SK-N-SH treated with all-trans-retinoic acid at 6 μM for 48 hours (cell line): Measurements from ENCODE around the gene ANKS6.

Experiments
- ATAC-seq: fragments of 200-7000 bp; cut with Tn5 transposase; 3 replicates; pipeline ENCODE4 v1.9.1; 2020; ENCODE audit warnings: mild to moderate bottlenecking, moderate library complexity
- ARNTL ChIP-seq: fragments of 450-650 bp; formaldehyde crosslinking; IDR thresholded peaks from 2 replicates; pipeline ENCODE4 v1.5.0; 2020; ENCODE audit warnings: low read depth, mild to moderate bottlenecking, moderate library complexity, borderline replicate concordance
- BACH2 ChIP-seq: fragments of 250-450 bp; sonication (Bioruptor Pico); IDR thresholded peaks from 2 replicates; pipeline ENCODE4 v1.9.0; 2021; ENCODE audit warnings: mild to moderate bottlenecking, borderline replicate concordance
- CREB5 ChIP-seq: fragments of 250-450 bp; sonication (Bioruptor Pico); IDR thresholded peaks from 2 replicates; pipeline ENCODE4 v1.5.1; 2020; ENCODE audit warnings: low read depth, mild to moderate bottlenecking, moderate library complexity
- CSDC2 ChIP-seq: fragments of 250-450 bp; sonication (Bioruptor Pico); IDR thresholded peaks from 2 replicates; pipeline ENCODE4 v1.5.0; 2020; ENCODE audit warnings: mild to moderate bottlenecking, moderate library complexity
- CSRNP3 ChIP-seq: fragments of 250-450 bp; sonication (Bioruptor Pico); IDR thresholded peaks from 2 replicates; pipeline ENCODE4 v1.5.1; 2021; ENCODE audit warnings: mild to moderate bottlenecking, moderate library complexity
- ESRRG ChIP-seq: fragments of 250-450 bp; sonication (Bioruptor Pico); IDR thresholded peaks from 2 replicates; pipeline ENCODE4 v1.6.1; 2021; ENCODE audit warnings: mild to moderate bottlenecking
- GLIS3 ChIP-seq: fragments of 250-450 bp; sonication (Bioruptor Pico); IDR thresholded peaks from 2 replicates; pipeline ENCODE4 v1.5.0; 2020; ENCODE audit warnings: mild to moderate bottlenecking, moderate library complexity
- OSR1 ChIP-seq: fragments of 250-450 bp; sonication (Bioruptor Pico); IDR thresholded peaks from 2 replicates; pipeline ENCODE4 v1.8.0; 2022; ENCODE audit warnings: moderate library complexity, mild to moderate bottlenecking, inconsistent platforms
- PATZ1 ChIP-seq: fragments of 250-450 bp; sonication (Bioruptor Pico); IDR thresholded peaks from 2 replicates; pipeline ENCODE4 v1.8.0; 2020; ENCODE audit warnings: mild to moderate bottlenecking, moderate library complexity, borderline replicate concordance
- PPARA ChIP-seq: fragments of 250-450 bp; sonication (Bioruptor Pico); IDR thresholded peaks from 2 replicates; pipeline ENCODE4 v1.5.0; 2020; ENCODE audit warnings: mild to moderate bottlenecking, borderline replicate concordance
- RARB ChIP-seq: fragments of 250-450 bp; sonication (Bioruptor Pico); IDR thresholded peaks from 2 replicates; pipeline ENCODE4 v1.8.0; 2021; ENCODE audit warnings: mild to moderate bottlenecking, moderate library complexity
- SNAI2 ChIP-seq: fragments of 250-450 bp; sonication (Bioruptor Pico); IDR thresholded peaks from 2 replicates; pipeline ENCODE4 v1.5.0; 2020; ENCODE audit warnings: mild to moderate bottlenecking, moderate library complexity
- TOX ChIP-seq: fragments of 250-450 bp; sonication (Bioruptor Pico); IDR thresholded peaks from 2 replicates; pipeline ENCODE4 v1.8.0; 2021; ENCODE audit warnings: mild to moderate bottlenecking, moderate library complexity, borderline replicate concordance
- ZC3H10 ChIP-seq: fragments of 250-450 bp; sonication (Bioruptor Pico); IDR thresholded peaks from 2 replicates; pipeline ENCODE4 v1.5.1; 2021; ENCODE audit warnings: mild to moderate bottlenecking, moderate library complexity
- ZFP3 ChIP-seq: fragments of 250-450 bp; sonication (Bioruptor Pico); IDR thresholded peaks from 2 replicates; pipeline ENCODE4 v1.5.0; 2020; ENCODE audit warnings: mild to moderate bottlenecking, moderate library complexity
- ZFP30 ChIP-seq: fragments of 450-650 bp; formaldehyde crosslinking; IDR thresholded peaks from 2 replicates; pipeline ENCODE4 v1.5.0; 2022; ENCODE audit warnings: mild to moderate bottlenecking, moderate library complexity
- ZNF565 ChIP-seq: fragments of 450-650 bp; formaldehyde crosslinking; conservative IDR thresholded peaks from 2 replicates; pipeline ENCODE4 v1.5.0; 2020; ENCODE audit warnings: low read depth, mild to moderate bottlenecking, moderate library complexity
- ZNF70 ChIP-seq: fragments of 450-650 bp; formaldehyde crosslinking; IDR thresholded peaks from 2 replicates; pipeline ENCODE4 v1.5.0; 2020; ENCODE audit warnings: mild to moderate bottlenecking, moderate library complexity
- ZNF8 ChIP-seq: fragments of 450-650 bp; formaldehyde crosslinking; IDR thresholded peaks from 2 replicates; pipeline ENCODE4 v1.5.0; 2020; ENCODE audit warnings: mild to moderate bottlenecking, moderate library complexity
- TF ChIP-seq, protein P1 (sequence below): fragments of 250-450 bp; sonication (Bioruptor Pico); IDR thresholded peaks from 2 replicates; pipeline ENCODE4 v1.8.0; 2021; ENCODE audit warnings: low read depth, mild to moderate bottlenecking, moderate library complexity, borderline replicate concordance

The ANKS6 gene

GRCh38 chr9:98772364-98773155 is 23.8 kb downstream of the ANKS6 start:
- ATAC-seq, result no peak
- no peak for TF ChIP-seq SNAI2
- no peak for TF ChIP-seq ESRRG
- no peak for TF ChIP-seq ZFP30 (CRISPR knock-in tag)
- no peak for TF ChIP-seq ZFP3
- TF ChIP-seq OSR1 (CRISPR knock-in tag), result no peak
- TF ChIP-seq, protein P1, sequence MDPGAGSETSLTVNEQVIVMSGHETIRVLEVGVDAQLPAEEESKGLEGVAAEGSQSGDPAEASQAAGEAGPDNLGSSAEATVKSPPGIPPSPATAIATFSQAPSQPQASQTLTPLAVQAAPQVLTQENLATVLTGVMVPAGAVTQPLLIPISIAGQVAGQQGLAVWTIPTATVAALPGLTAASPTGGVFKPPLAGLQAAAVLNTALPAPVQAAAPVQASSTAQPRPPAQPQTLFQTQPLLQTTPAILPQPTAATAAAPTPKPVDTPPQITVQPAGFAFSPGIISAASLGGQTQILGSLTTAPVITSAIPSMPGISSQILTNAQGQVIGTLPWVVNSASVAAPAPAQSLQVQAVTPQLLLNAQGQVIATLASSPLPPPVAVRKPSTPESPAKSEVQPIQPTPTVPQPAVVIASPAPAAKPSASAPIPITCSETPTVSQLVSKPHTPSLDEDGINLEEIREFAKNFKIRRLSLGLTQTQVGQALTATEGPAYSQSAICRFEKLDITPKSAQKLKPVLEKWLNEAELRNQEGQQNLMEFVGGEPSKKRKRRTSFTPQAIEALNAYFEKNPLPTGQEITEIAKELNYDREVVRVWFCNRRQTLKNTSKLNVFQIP (CRISPR knock-in tag), result no peak
- TF ChIP-seq PATZ1 (CRISPR knock-in tag), result no peak
- TF ChIP-seq TOX (CRISPR knock-in tag), result no peak
- no peak for TF ChIP-seq PPARA (CRISPR knock-in tag)

DNA sequence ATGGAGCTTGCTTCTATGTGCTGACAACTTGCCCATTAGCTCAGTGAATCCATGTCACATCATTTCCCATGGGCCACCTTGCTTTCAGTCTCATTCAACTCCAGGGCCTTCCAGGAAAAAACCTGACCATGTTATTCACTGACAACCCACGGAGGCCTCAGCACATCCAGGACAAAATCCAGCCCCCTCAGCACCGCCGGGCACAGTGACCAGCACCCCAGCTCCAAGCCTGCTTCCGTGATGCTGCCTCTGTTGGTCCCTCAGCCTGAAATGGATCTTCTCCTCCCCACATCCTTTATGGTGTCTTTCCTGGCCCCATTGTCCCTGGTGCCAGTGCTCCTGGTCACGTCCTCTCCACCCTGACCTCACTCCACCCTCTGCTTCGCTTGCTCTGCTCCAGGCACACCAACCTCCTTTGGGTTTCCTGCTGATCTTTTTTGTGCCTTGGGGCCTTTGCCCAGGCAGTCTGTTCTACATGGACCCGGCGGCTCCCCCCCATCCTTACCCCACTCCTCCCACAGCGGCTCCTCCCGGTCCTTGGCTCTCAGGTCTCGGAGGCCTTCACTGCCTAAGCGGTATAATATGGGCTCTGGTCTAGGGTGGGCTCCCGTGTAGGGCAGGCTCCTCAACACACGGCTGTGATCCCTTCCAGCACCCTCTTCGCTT is 25.0 kb downstream of the ANKS6 start:
- TF ChIP-seq ESRRG (no peak), BACH2 (CRISPR knock-in tag) (no peak), ZFP30 (CRISPR knock-in tag) (no peak), ZNF565 (CRISPR knock-in tag) (no peak), OSR1 (CRISPR knock-in tag) (no peak), SNAI2 (no peak), GLIS3 (CRISPR knock-in tag) (no peak), PPARA (CRISPR knock-in tag) (no peak), ZNF70 (CRISPR knock-in tag) (no peak), ARNTL (no peak), PATZ1 (CRISPR knock-in tag) (no peak), RARB (CRISPR knock-in tag) (no peak), CSRNP3 (no peak), CSDC2 (CRISPR knock-in tag) (no peak), ZNF8 (CRISPR knock-in tag) (no peak)
- TF ChIP-seq, protein P1 (CRISPR knock-in tag), result no peak
- no peak for ATAC-seq

- ATAC-seq, result no peak
- TF ChIP-seq CREB5, result no peak
- no peak for TF ChIP-seq PPARA (CRISPR knock-in tag)
- no peak for TF ChIP-seq ZNF70 (CRISPR knock-in tag)
- TF ChIP-seq GLIS3 (CRISPR knock-in tag), result no peak
- TF ChIP-seq SNAI2, result no peak
- TF ChIP-seq ESRRG, result no peak
- TF ChIP-seq ZFP3, result no peak
- TF ChIP-seq TOX (CRISPR knock-in tag), result no peak
- TF ChIP-seq CSDC2 (CRISPR knock-in tag), result no peak
- TF ChIP-seq ARNTL, result no peak
- TF ChIP-seq, protein P1 (CRISPR knock-in tag), result no peak
- TF ChIP-seq ZNF8 (CRISPR knock-in tag), result no peak
- no peak for TF ChIP-seq ZC3H10 (CRISPR knock-in tag)
- no peak for TF ChIP-seq CSRNP3
Measured at GRCh38 chr9:98770717-98771116, 25.6 kb downstream of the ANKS6 start.
